ENCODE results near the gene KLF7.

Gene KLF7

GRCh38 chr2:207164006-207164831 lies 1.5 kb downstream of the KLF7 start:
- peak in 1 of 2 experiments; percentile 41 for DNase-seq (ENCODE audit: low read depth in 1 of 2, low spot score in 1 of 2)
- peak overlapping the region; percentile 63 for H3K4me3 ChIP-seq (replicated peaks; ENCODE audit: insufficient read depth, low read length)

GRCh38 chr2:207163756-207164005 lies 2.1 kb downstream of the KLF7 start:
- DNase-seq (ENCODE audit: low read depth in 1 of 2, low spot score in 1 of 2), result no peak
- Histone ChIP-seq H3K4me3 (replicated peaks; ENCODE audit: insufficient read depth, low read length) (peak overlapping the region; percentile 63), H3K27ac (replicated peaks) (peak overlapping the region; percentile 98)

More at GRCh38 chr2:207164006-207164831, 1.5 kb downstream of the KLF7 start:
- H3K27me3 ChIP-seq (ENCODE audit: insufficient read depth, poor library complexity, severe bottlenecking), result no peaks in the 10 kb centered on the region
- H3K27ac ChIP-seq (replicated peaks), result peak overlapping the region; percentile 98
- TF ChIP-seq SPI1 (IDR thresholded peaks at IDR 0.05; ENCODE audit: borderline replicate concordance, low read depth) (no peak), REST (IDR thresholded peaks at IDR 0.05; ENCODE audit: insufficient replicate concordance, low read depth) (no peak), POLR2AphosphoS5 (IDR thresholded peaks at IDR 0.05; ENCODE audit: low read depth) (no peak), CTCF (IDR thresholded peaks at IDR 0.05; ENCODE audit: insufficient read depth, low read length) (no peak), GABPA (IDR thresholded peaks at IDR 0.05; ENCODE audit: low read depth) (no peak)

More at GRCh38 chr2:207163756-207164005, 2.1 kb downstream of the KLF7 start:
- TF ChIP-seq POLR2AphosphoS5 (IDR thresholded peaks at IDR 0.05; ENCODE audit: low read depth) (no peak), SPI1 (IDR thresholded peaks at IDR 0.05; ENCODE audit: borderline replicate concordance, low read depth) (no peak), REST (IDR thresholded peaks at IDR 0.05; ENCODE audit: insufficient replicate concordance, low read depth) (no peak), GABPA (IDR thresholded peaks at IDR 0.05; ENCODE audit: low read depth) (no peak), CTCF (IDR thresholded peaks at IDR 0.05; ENCODE audit: insufficient read depth, low read length) (no peak)
- H3K27me3 ChIP-seq (ENCODE audit: insufficient read depth, poor library complexity, severe bottlenecking), result no peaks in the 10 kb centered on the region
